Testis (tissue), 3 donors: ENCODE measurements around the gene RIMOC1. TPM values are rescaled to one million over a fixed set of nuclear protein-coding genes. Genes with fewer than 3 reads are reported as not detected.

ENCODE experiments used
- DNase-seq: peaks from one replicate; pipeline ENCODE4 v3.0.0-alpha.2; 2019
- H3K27ac ChIP-seq, 2 donors: fragments of 200-600 bp; sonication (generic); one replicate each; pipeline ENCODE4 v1.5.1; 2019
- H3K27me3 ChIP-seq: fragments of 200-600 bp; sonication (generic); one replicate; pipeline ENCODE4 v1.5.1; 2019
- H3K36me3 ChIP-seq: fragments of 200-600 bp; sonication (generic); one replicate; pipeline ENCODE4 v1.5.1; 2017; ENCODE audit warnings: low read depth; ENCODE audit errors: missing control alignments
- H3K4me1 ChIP-seq: fragments of 200-600 bp; sonication (generic); one replicate; pipeline ENCODE4 v1.5.1; 2019
- H3K4me3 ChIP-seq, 2 donors: fragments of 200-600 bp; sonication (generic); one replicate each; pipeline ENCODE4 v1.5.1; 2017 to 2019
- H3K9me3 ChIP-seq: fragments of 200-600 bp; sonication (generic); one replicate; pipeline ENCODE4 v1.5.1; 2017
- POLR2A ChIP-seq: fragments of 450-650 bp; IDR thresholded peaks from one replicate; pipeline ENCODE4 v1.6.1; 2017; ENCODE audit warnings: antibody characterized with exemption, mild to moderate bottlenecking, moderate library complexity
- WGBS, 2 donors: methylation state at CpG; one replicate each; pipeline ENCODE4 v1.1.5; 2018; 5-methylcytosine and 5-hydroxymethylcytosine counted together
- intact Hi-C: fragments of 100-400 bp; cut with DNase I; formaldehyde crosslinking; loops from one replicate; pipeline ENCODE4 v1.15.1; 2023; ENCODE audit warnings: low total_unique reads
- polyA plus RNA-seq: library from polyadenylated mRNA; stranded (reverse); fragments of 350-450 nt; fragmentation: Illumina TruSeq; extraction: RNeasy Lipid Tissue Mini Kit (QIAGEN cat#74804); gene quantifications from one replicate; pipeline ENCODE4 v1.2.3, GENCODE V29; 2014; ENCODE audit warnings: low read depth, low replicate concordance; ENCODE audit not compliant: insufficient read depth
- total RNA-seq, 2 donors: library from RNA; depleted of rRNA; stranded (reverse); fragments of >200 nt; gene quantifications; one replicate each; pipeline ENCODE4 v1.2.3, GENCODE V29; 2016
- TF ChIP-seq, protein P1 (sequence below), 3 experiments: fragments of 450-650 bp in 2 of 3; fragments of 200-600 bp in 1 of 3; sonication (generic) in 1 of 3; IDR thresholded peaks; one replicate each; pipeline ENCODE4 v1.5.1; 2016 to 2019; ENCODE audit warnings: antibody characterized with exemption in 3 of 3, mild to moderate bottlenecking in 2 of 3, moderate library complexity in 1 of 3

The RIMOC1 gene
- total and polyA plus RNA-seq, 3 donors from 2014 or later, result 13.1 to 20.2 (median 19.6) TPM

DNA sequence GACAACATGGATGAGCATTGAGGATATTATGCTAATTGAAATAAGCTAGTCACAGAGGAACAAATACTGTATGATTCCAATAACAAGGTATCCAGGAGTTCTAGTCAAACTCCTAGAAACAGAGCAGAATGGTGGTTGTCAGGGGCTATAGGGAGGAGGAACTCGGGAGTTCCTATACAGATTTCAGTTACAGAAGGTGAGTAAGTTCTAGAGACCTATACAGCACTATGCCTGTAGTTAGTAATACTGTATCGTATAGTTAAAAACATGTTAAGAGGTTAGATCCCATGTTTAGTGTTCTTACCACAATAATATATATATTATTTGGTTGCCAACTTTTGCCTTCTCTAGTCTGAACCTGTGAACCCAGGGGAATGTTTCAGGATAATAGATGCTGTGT, 26.0 kb upstream of the RIMOC1 start:
- no peak overlapping the region for H3K4me3 ChIP-seq
- no peak for DNase-seq
- H3K27me3 ChIP-seq, result no peaks in the 10 kb centered on the region
- H3K36me3 ChIP-seq, result no peaks in the 10 kb centered on the region
- intact Hi-C loops, result no loop called here
- WGBS, 2 donors, result 89 to 92% methylated on average over 2 of the region's 2 CpGs
- no peaks in the 10 kb centered on the region for H3K9me3 ChIP-seq
- H3K27ac ChIP-seq, result no peak overlapping the region
- H3K4me1 ChIP-seq, result no peaks in the 10 kb centered on the region
- TF ChIP-seq POLR2A, result no peak
- TF ChIP-seq, protein P1, sequence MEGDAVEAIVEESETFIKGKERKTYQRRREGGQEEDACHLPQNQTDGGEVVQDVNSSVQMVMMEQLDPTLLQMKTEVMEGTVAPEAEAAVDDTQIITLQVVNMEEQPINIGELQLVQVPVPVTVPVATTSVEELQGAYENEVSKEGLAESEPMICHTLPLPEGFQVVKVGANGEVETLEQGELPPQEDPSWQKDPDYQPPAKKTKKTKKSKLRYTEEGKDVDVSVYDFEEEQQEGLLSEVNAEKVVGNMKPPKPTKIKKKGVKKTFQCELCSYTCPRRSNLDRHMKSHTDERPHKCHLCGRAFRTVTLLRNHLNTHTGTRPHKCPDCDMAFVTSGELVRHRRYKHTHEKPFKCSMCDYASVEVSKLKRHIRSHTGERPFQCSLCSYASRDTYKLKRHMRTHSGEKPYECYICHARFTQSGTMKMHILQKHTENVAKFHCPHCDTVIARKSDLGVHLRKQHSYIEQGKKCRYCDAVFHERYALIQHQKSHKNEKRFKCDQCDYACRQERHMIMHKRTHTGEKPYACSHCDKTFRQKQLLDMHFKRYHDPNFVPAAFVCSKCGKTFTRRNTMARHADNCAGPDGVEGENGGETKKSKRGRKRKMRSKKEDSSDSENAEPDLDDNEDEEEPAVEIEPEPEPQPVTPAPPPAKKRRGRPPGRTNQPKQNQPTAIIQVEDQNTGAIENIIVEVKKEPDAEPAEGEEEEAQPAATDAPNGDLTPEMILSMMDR (IDR thresholded peaks at IDR 0.05), result no peak

- no peak for TF ChIP-seq POLR2A
- TF ChIP-seq, protein P1 (IDR thresholded peaks at IDR 0.05), result no peak
- no peaks in the 10 kb centered on the region for H3K9me3 ChIP-seq
- DNase-seq, result no peak
- 87 to 91% methylated on average over 3 of the region's 3 CpGs for WGBS, 2 donors
- no peak overlapping the region for H3K4me3 ChIP-seq
- intact Hi-C loops, result no loop called here
- H3K4me1 ChIP-seq, result no peaks in the 10 kb centered on the region
- H3K36me3 ChIP-seq, result no peaks in the 10 kb centered on the region
- H3K27ac ChIP-seq, result no peak overlapping the region
- no peaks in the 10 kb centered on the region for H3K27me3 ChIP-seq
Measured at GRCh38 chr5:41878643-41879478, 25.3 kb upstream of the RIMOC1 start.

DNA sequence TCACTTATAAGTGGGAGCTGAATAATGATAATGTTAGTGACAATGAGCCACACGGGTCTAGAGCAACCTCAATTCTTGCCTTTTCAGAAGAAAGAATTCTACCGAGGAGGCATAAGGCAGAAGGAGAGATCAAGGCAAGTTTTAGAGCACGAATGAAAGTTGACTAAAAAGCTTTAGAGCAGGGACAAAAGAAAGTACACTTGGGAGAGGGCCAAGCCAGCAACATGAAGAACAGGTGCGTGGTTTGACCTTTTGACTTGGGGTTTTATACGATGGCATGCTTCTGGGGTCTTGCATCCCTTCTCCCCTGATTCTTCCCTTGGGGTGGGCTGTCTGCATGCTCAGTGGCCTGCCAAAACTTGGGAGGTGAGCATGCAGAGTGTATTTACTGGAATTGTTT, 21.4 kb upstream of the RIMOC1 start:
- WGBS, 2 donors, result 73 to 87% methylated on average over 5 of the region's 5 CpGs
- Histone ChIP-seq H3K27ac (no peak overlapping the region), H3K4me1 (no peaks in the 10 kb centered on the region), H3K4me3 (no peak overlapping the region), H3K36me3 (no peaks in the 10 kb centered on the region), H3K9me3 (no peaks in the 10 kb centered on the region), H3K27me3 (no peaks in the 10 kb centered on the region)
- intact Hi-C loops, result no loop called here
- DNase-seq, result no peak
- TF ChIP-seq, protein P1 (IDR thresholded peaks at IDR 0.05), result no peak
- no peak for TF ChIP-seq POLR2A

- Histone ChIP-seq H3K27ac (no peak overlapping the region), H3K27me3 (no peaks in the 10 kb centered on the region), H3K4me1 (no peaks in the 10 kb centered on the region), H3K9me3 (no peaks in the 10 kb centered on the region), H3K36me3 (no peaks in the 10 kb centered on the region), H3K4me3 (no peak overlapping the region)
- TF ChIP-seq, protein P1 (IDR thresholded peaks at IDR 0.05), result no peak
- no peak for TF ChIP-seq POLR2A
- DNase-seq, result no peak
- 72 to 81% methylated on average over 3 of the region's 3 CpGs for WGBS, 2 donors
- intact Hi-C loops, result no loop called here
Measured at GRCh38 chr5:41883243-41883642, 20.9 kb upstream of the RIMOC1 start.

DNA sequence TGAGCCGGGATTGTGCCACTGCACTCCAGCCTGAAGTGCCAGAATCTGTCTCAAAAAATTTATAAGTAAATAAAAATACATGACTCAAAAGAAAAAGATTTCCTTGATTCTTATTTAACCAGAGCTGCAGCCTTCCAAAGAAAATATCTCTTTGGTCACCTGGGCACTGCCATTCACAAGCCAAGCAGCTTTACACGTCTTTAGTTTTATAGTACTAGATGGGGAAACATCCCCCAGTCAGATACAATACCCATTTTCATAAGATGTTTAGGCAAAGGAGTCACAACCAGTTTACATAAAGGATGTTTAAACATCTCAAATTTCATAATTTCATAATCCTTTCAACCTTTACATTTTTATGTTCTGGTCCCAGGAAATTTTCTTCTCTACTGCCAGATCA, 20.2 kb upstream of the RIMOC1 start:
- no peaks in the 10 kb centered on the region for H3K9me3 ChIP-seq
- TF ChIP-seq POLR2A, result no peak
- TF ChIP-seq, protein P1 (IDR thresholded peaks at IDR 0.05), result no peak
- no peaks in the 10 kb centered on the region for H3K36me3 ChIP-seq
- intact Hi-C loops, result no loop called here
- H3K4me3 ChIP-seq, result no peak overlapping the region
- WGBS, 2 donors, result 88% methylated on average over 2 of the region's 2 CpGs
- no peaks in the 10 kb centered on the region for H3K4me1 ChIP-seq
- H3K27me3 ChIP-seq, result no peaks in the 10 kb centered on the region
- H3K27ac ChIP-seq, result no peak overlapping the region
- DNase-seq, result no peak
